Mammary epithelial cell (primary cell): Measurements from ENCODE around the gene NUDT22.
A peak's percentile ranks its signal among the peaks of the same experiment; 100 is the strongest.

Experiments used
- EZH2 ChIP-seq: IDR thresholded peaks from 2 replicates; pipeline ENCODE4 v1.6.1; 2012; ENCODE audit warnings: low read length, inconsistent platforms, borderline replicate concordance
- TF ChIP-seq, protein P1 (sequence below), 2 donors: IDR thresholded peaks in 1 of 2; conservative IDR thresholded peaks in 1 of 2; 2 replicates each; pipeline ENCODE4 v1.5.1; 2011 to 2012; ENCODE audit warnings: inconsistent platforms in 2 of 2, low read length in 2 of 2, mild to moderate bottlenecking in 2 of 2, control low read depth in 1 of 2, low read depth in 1 of 2; ENCODE audit not compliant: insufficient read depth in 1 of 2; ENCODE audit errors: extremely low read depth in 1 of 2

- no peak for TF ChIP-seq EZH2
- TF ChIP-seq, protein P1, sequence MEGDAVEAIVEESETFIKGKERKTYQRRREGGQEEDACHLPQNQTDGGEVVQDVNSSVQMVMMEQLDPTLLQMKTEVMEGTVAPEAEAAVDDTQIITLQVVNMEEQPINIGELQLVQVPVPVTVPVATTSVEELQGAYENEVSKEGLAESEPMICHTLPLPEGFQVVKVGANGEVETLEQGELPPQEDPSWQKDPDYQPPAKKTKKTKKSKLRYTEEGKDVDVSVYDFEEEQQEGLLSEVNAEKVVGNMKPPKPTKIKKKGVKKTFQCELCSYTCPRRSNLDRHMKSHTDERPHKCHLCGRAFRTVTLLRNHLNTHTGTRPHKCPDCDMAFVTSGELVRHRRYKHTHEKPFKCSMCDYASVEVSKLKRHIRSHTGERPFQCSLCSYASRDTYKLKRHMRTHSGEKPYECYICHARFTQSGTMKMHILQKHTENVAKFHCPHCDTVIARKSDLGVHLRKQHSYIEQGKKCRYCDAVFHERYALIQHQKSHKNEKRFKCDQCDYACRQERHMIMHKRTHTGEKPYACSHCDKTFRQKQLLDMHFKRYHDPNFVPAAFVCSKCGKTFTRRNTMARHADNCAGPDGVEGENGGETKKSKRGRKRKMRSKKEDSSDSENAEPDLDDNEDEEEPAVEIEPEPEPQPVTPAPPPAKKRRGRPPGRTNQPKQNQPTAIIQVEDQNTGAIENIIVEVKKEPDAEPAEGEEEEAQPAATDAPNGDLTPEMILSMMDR (conservative IDR thresholded peaks at IDR 0.05 in 1 of 2, IDR thresholded peaks at IDR 0.05 in 1 of 2; ENCODE audit: extremely low read depth in 1 of 2, insufficient read depth in 1 of 2, low read depth in 1 of 2, low read length in 2 of 2), result peak; percentile 43 to 66
These were observed 25.1 kb downstream of the NUDT22 start, which contains the start of gene PLCB3 for GRCh38 chr11:64251016-64251752.
